ENCODE data around the gene PTCD1.

PTCD1 gene, protein sequence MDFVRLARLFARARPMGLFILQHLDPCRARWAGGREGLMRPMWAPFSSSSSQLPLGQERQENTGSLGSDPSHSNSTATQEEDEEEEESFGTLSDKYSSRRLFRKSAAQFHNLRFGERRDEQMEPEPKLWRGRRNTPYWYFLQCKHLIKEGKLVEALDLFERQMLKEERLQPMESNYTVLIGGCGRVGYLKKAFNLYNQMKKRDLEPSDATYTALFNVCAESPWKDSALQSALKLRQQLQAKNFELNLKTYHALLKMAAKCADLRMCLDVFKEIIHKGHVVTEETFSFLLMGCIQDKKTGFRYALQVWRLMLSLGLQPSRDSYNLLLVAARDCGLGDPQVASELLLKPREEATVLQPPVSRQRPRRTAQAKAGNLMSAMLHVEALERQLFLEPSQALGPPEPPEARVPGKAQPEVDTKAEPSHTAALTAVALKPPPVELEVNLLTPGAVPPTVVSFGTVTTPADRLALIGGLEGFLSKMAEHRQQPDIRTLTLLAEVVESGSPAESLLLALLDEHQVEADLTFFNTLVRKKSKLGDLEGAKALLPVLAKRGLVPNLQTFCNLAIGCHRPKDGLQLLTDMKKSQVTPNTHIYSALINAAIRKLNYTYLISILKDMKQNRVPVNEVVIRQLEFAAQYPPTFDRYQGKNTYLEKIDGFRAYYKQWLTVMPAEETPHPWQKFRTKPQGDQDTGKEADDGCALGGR

DNA sequence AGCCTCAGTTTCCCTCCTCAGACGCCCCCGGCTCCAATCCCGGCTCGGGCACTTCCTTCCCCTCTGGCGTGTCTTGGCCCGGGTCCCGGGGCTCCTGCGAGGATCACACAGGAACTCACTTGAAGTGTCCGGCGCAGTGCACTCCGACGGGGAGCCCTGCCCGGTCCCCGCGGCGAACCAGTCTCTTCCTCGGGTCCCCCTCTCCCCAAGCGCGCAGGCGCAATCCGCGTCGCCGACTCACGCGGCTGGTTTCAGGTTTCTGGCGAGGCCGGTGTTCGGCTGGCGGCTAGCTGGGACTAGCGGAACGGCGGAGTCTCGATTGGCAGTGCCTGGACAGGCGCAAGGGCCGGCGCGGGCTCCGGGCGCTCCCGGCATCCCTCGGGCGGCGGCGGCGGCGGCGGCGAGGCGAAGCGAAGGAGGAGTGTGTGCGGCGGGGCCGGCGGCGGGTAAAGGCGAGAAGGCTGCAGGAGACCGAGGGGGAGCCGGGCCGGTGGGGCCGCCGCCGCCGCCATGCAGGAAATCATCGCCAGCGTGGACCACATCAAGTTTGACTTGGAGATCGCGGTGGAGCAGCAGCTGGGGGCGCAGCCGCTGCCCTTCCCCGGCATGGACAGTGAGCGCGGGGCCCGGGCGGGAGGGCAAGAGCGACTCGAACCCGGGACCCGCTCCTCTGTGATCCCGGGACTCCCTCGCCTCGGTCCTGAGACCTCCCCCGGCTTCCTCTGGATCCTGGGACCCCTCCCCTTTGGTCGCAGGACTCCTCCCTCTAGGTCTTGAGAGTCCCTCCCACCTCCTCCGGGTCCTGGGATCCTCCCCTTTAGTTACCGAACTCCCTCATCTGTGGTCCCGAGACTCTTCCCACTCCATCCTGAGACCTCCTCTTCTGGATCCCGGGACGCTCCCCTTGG lies at the start of gene PTCD1, which contains the start of gene CPSF4:
TSS of gene PTCD1 (minus strand) at position 226 of the 908 bp plus-strand sequence. CDS start 3,556 bp downstream, outside the sequence.
TSS of gene CPSF4 (plus strand) at position 371 of the 908 bp plus-strand sequence. CDS start at position 511, 140 bp downstream.
- Histone ChIP-seq H3K9me3 (ENCODE audit: control insufficient read depth in 2 of 2, low read length in 2 of 2) (no peaks in the 10 kb centered on the region), H3K36me3 (ENCODE audit: control insufficient read depth in 2 of 2, insufficient read depth in 2 of 2, low read length in 2 of 2) (peaks cover 5% of the 10 kb centered on the region in 2 donors), H3K27me3 (ENCODE audit: control insufficient read depth in 1 of 2, insufficient read depth in 2 of 2, low read length in 2 of 2) (no peaks in the 10 kb centered on the region), H3K9ac (ENCODE audit: low read length in 2 of 2) (peak within 1 kb of the TSS; percentile 89 to 92), H3K4me1 (ENCODE audit: control insufficient read depth, insufficient read depth, low read length) (peaks cover 24% of the 10 kb centered on the region), H3K27ac (ENCODE audit: low read length) (peak within 1 kb of the TSS; percentile 66), H3K4me3 (ENCODE audit: low read length in 2 of 2) (peak within 1 kb of the TSS; percentile 91 to 95)

DNA sequence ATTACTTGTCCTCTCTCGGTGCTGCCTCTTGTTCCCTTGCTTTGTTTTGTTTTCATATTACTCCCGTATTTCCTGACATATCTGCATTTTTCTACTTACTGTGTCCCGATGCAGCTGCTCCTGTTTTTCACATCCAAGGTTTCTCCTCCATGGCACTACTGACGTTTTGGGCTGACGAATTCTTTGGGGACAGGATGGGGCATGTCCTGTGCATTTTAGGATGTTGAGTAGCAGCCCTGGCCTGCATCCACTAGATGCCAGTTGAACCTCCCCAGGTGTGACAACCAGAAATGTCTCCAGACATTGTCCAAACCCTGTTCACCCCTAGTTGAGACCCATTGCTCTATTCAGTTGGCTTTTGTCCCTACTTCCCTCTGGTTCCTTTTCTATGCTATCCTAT lies 46.5 kb upstream of the PTCD1 start:
- Histone ChIP-seq H3K36me3 (ENCODE audit: control insufficient read depth in 2 of 2, insufficient read depth in 2 of 2, low read length in 2 of 2) (peaks cover 0 to 11% of the 10 kb centered on the region in 2 donors), H3K27ac (ENCODE audit: low read length) (no peak overlapping the region), H3K4me3 (ENCODE audit: low read length in 2 of 2) (no peak overlapping the region), H3K9me3 (ENCODE audit: control insufficient read depth in 2 of 2, low read length in 2 of 2) (no peaks in the 10 kb centered on the region), H3K27me3 (ENCODE audit: control insufficient read depth in 1 of 2, insufficient read depth in 2 of 2, low read length in 2 of 2) (no peaks in the 10 kb centered on the region), H3K9ac (ENCODE audit: low read length in 2 of 2) (no peak overlapping the region), H3K4me1 (ENCODE audit: control insufficient read depth, insufficient read depth, low read length) (no peaks in the 10 kb centered on the region)

DNA sequence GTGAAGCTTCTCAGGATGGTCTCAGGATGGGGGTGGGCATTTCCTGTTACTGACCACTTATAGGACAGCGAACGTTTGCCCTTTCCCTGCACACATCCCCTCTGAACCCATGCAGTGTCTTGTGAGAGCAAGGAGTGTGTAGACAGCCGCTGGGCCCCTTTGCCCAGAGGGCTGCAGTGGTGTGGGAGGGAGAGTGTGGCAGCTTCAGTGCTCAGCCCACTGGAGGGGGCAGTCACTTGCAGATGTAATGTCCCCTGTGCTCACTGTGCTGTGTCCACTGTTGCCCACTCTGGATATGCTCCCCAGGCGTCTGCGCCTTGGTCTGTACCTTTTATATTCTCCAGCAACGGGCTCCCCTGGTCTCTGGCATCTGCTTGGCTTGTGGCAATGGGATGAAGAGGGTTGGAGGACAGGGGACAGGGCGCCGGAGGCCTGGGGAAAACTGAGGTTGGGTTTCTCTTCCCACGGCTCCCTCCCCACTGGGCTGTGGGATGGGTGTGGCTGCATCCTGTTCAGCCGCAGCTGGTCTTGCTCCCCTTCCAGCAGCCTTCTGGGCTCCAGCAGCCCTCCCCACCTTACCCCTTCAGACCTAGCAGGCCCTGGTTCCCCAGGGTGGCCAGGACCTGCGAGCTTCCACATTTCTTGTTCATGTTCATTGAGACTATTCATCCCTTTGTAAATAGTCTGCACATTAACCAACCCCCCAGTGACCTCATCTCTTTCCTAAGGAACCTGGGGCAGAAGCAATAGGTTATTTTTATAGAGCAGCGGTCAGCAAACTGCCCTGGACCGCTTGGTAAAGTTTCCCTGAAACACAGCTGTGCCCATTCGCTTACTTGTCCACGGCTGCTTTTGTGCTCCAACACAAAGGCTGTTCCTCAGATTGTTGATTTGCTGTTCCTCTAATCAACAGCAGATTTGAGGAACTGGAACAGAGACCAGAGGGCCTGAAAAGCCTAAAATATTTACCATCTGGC lies 40.2 kb upstream of the PTCD1 start:
- Histone ChIP-seq H3K4me1 (ENCODE audit: control insufficient read depth, insufficient read depth, low read length) (peaks cover 8% of the 10 kb centered on the region), H3K4me3 (ENCODE audit: low read length in 2 of 2) (no peak overlapping the region), H3K9me3 (ENCODE audit: control insufficient read depth in 2 of 2, low read length in 2 of 2) (no peaks in the 10 kb centered on the region), H3K36me3 (ENCODE audit: control insufficient read depth in 2 of 2, insufficient read depth in 2 of 2, low read length in 2 of 2) (peaks cover 2 to 11% of the 10 kb centered on the region in 2 donors), H3K27me3 (ENCODE audit: control insufficient read depth in 1 of 2, insufficient read depth in 2 of 2, low read length in 2 of 2) (no peaks in the 10 kb centered on the region), H3K27ac (ENCODE audit: low read length) (no peak overlapping the region), H3K9ac (ENCODE audit: low read length in 2 of 2) (no peak overlapping the region)

DNA sequence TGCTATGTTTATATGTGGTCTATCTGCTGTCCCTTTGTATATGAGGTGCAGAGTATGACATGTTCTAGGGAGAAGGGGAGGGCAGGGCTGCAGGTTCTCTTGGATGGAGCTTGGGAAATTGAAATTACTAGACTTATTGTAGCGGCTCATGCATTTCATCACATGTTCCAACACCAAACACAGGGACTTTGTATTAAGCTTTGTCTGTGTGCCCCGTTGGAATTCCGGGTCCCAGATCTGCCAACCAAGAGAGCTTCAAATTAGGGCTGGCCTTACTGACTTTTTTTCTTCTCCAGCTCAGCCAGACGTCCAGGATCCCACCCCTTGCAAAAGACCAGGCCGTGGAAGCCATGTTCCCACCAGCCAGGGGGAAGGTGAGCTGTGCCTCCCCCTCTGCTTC lies 37.5 kb upstream of the PTCD1 start:
- Histone ChIP-seq H3K27me3 (ENCODE audit: control insufficient read depth in 1 of 2, insufficient read depth in 2 of 2, low read length in 2 of 2) (no peaks in the 10 kb centered on the region), H3K36me3 (ENCODE audit: control insufficient read depth in 2 of 2, insufficient read depth in 2 of 2, low read length in 2 of 2) (peaks cover 2 to 11% of the 10 kb centered on the region in 2 donors), H3K4me1 (ENCODE audit: control insufficient read depth, insufficient read depth, low read length) (peaks cover 14% of the 10 kb centered on the region), H3K4me3 (ENCODE audit: low read length in 2 of 2) (no peak overlapping the region), H3K27ac (ENCODE audit: low read length) (no peak overlapping the region), H3K9me3 (ENCODE audit: control insufficient read depth in 2 of 2, low read length in 2 of 2) (no peaks in the 10 kb centered on the region), H3K9ac (ENCODE audit: low read length in 2 of 2) (no peak overlapping the region)

DNA sequence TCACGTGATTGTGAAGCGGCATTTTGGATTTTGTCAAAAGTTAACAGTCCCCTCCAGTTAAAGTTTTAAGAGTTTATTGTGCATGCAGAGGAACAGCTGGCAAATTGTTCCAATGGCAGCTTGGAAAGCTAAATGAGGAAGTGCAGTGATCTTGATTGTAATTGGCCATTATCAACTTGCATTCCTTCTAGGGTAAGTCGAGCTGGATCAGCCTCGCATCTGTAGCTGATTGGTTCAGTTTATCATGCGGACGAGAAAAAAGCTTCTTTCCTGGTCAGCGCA lies 34.7 kb upstream of the PTCD1 start:
- H3K27ac ChIP-seq (ENCODE audit: low read length) = peak overlapping the region; percentile 77
- H3K4me3 ChIP-seq (ENCODE audit: low read length in 2 of 2) = peak overlapping the region; percentile 60 to 87
- H3K27me3 ChIP-seq (ENCODE audit: control insufficient read depth in 1 of 2, insufficient read depth in 2 of 2, low read length in 2 of 2) = no peaks in the 10 kb centered on the region
- H3K4me1 ChIP-seq (ENCODE audit: control insufficient read depth, insufficient read depth, low read length) = peaks cover 10% of the 10 kb centered on the region
- no peaks in the 10 kb centered on the region for H3K9me3 ChIP-seq (ENCODE audit: control insufficient read depth in 2 of 2, low read length in 2 of 2)
- H3K9ac ChIP-seq (ENCODE audit: low read length in 2 of 2) = peak overlapping the region; percentile 71 to 75
- H3K36me3 ChIP-seq (ENCODE audit: control insufficient read depth in 2 of 2, insufficient read depth in 2 of 2, low read length in 2 of 2) = peaks cover 2% of the 10 kb centered on the region in 2 donors

DNA sequence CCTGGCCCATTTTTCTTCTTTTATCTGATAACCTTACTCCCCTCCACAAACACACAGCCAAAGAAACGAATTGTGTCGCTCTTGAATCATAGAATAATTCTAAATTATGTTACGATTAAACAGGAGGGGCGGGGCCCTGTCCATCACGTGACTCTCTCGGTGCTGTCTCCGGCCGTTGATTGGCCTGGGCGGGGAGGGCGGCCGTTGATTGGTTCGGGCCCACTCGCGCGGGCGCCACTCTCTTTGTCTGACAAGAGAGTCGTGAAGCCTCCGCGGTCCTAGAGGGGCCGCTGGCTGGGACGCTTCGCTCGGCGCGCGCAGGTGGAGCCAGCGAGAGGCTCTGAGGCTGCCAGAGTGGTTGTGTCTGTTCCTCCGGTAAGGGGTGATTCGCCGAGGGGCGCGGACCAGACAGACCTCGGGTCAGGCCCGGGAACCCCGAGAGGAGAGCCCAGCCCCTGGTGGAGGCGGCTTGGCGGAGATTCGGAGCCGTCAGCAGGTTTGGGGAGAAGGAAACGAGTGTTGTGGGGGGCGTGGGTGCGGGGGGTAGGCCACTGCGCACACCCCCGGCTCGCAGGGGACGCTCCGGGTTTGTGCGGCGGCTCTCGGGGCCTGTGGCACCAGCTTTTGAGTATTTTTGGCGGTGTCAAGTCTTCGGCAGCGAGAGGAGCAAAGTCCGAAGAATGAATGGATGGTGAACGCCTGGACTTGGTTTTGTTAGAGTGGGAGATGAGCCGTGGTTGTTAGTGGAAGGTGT lies 34.1 kb upstream of the PTCD1 start, which contains the start of gene ZNF789:
TSS of gene ZNF789 (plus strand) at position 330 of the 754 bp plus-strand sequence. CDS start 3,567 bp downstream, outside the sequence.
- H3K27ac ChIP-seq (ENCODE audit: low read length) = peak within 1 kb of the TSS; percentile 77
- H3K27me3 ChIP-seq (ENCODE audit: control insufficient read depth in 1 of 2, insufficient read depth in 2 of 2, low read length in 2 of 2) = no peaks in the 10 kb centered on the region
- H3K9me3 ChIP-seq (ENCODE audit: control insufficient read depth in 2 of 2, low read length in 2 of 2) = no peaks in the 10 kb centered on the region
- H3K36me3 ChIP-seq (ENCODE audit: control insufficient read depth in 2 of 2, insufficient read depth in 2 of 2, low read length in 2 of 2) = peaks cover 2% of the 10 kb centered on the region in 2 donors
- H3K9ac ChIP-seq (ENCODE audit: low read length in 2 of 2) = peak within 1 kb of the TSS; percentile 71 to 75
- peaks cover 8% of the 10 kb centered on the region for H3K4me1 ChIP-seq (ENCODE audit: control insufficient read depth, insufficient read depth, low read length)
- H3K4me3 ChIP-seq (ENCODE audit: low read length in 2 of 2) = peak within 1 kb of the TSS; percentile 72 to 87

DNA sequence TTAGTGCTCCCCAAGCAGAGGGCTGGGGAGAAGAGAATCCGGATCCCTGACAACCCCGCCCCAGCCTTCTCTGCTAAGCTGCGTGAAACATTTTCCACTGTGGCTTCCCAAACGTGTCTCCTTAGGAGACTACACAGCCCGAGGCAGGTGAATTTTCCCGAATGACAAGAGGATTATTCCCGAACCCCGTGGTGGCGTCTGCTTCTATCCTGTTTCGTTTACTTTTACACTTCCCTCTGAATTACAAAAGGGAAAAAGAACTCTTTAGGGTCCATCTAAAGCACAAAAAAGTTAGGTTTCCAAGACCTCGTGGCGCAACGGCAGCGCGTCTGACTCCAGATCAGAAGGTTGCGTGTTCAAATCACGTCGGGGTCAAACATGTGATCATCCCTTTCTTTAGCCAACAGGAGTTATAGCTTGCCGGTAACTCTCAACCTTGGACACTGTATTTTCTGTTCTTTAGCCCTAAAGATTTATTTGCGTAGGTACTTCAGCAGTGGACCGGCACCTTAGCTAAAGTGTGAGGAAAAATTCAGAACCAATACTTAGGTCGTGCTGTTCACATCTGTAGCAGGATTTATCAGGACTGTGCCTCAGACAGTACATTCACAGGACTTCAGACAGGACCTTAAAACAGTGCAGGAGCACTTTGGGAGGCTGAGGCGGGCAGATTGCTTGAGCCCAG lies 30.9 kb upstream of the PTCD1 start:
- H3K9ac ChIP-seq (ENCODE audit: low read length in 2 of 2) = no peak overlapping the region
- no peak overlapping the region for H3K27ac ChIP-seq (ENCODE audit: low read length)
- peaks cover 26% of the 10 kb centered on the region for H3K4me1 ChIP-seq (ENCODE audit: control insufficient read depth, insufficient read depth, low read length)
- H3K27me3 ChIP-seq (ENCODE audit: control insufficient read depth in 1 of 2, insufficient read depth in 2 of 2, low read length in 2 of 2) = no peaks in the 10 kb centered on the region
- H3K4me3 ChIP-seq (ENCODE audit: low read length in 2 of 2) = no peak overlapping the region
- H3K36me3 ChIP-seq (ENCODE audit: control insufficient read depth in 2 of 2, insufficient read depth in 2 of 2, low read length in 2 of 2) = no peaks in the 10 kb centered on the region
- H3K9me3 ChIP-seq (ENCODE audit: control insufficient read depth in 2 of 2, low read length in 2 of 2) = no peaks in the 10 kb centered on the region

DNA sequence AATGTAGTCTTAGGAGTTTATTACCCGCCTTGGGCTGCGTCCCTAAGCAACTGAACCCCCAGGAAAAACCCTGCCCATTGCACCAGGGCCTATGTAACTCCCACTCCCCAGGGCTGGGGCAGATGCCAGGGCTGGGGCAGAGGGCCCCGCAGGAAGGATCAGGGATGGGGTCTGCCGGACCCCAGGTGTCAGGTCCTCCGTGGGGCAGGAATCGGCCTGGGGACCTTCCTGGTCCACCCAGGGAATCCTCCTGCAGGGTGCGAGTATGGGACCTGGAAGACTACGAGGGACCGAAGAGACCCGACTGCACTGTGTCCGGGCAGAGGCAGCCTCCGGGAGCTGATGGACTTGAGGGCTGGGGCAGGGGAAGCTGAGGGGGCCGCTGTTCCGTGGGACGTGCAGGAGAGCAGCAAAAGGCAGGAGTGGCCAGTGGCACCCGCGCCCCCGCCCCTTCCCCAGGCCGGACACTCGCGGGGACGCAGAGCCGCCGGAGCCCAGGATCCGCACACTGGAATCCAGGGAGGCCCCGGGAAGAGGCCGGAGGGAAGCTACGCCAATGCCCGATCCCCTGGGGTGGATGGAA lies 29.8 kb upstream of the PTCD1 start:
- Histone ChIP-seq H3K9me3 (ENCODE audit: control insufficient read depth in 2 of 2, low read length in 2 of 2) (no peaks in the 10 kb centered on the region), H3K4me1 (ENCODE audit: control insufficient read depth, insufficient read depth, low read length) (peaks cover 27% of the 10 kb centered on the region), H3K36me3 (ENCODE audit: control insufficient read depth in 2 of 2, insufficient read depth in 2 of 2, low read length in 2 of 2) (peaks cover 0 to 3% of the 10 kb centered on the region in 2 donors), H3K4me3 (ENCODE audit: low read length in 2 of 2) (no peak overlapping the region), H3K27ac (ENCODE audit: low read length) (no peak overlapping the region), H3K27me3 (ENCODE audit: control insufficient read depth in 1 of 2, insufficient read depth in 2 of 2, low read length in 2 of 2) (no peaks in the 10 kb centered on the region), H3K9ac (ENCODE audit: low read length in 2 of 2) (no peak overlapping the region)
